HEK293 (cell line): ENCODE results near the gene KBTBD12.

ENCODE experiments used
- CTCF ChIA-PET: fragments of 350-600 bp; formaldehyde crosslinking; extraction: SDS; loops from one replicate; lab custom pipeline; 2021; ENCODE audit warnings: antibody characterized with exemption; lab: Yijun Ruan, JAX
- POLR2A ChIA-PET: fragments of 300-600 bp; formaldehyde crosslinking; extraction: SDS; loops from one replicate; lab custom pipeline; 2020; ENCODE audit warnings: antibody characterized with exemption, inconsistent platforms; lab: Yijun Ruan, JAX
- H3K27ac ChIP-seq: fragments of 200-500 bp; sonication (Bioruptor generic); 2 replicates; pipeline ENCODE4 v1.5.1; 2014; ENCODE audit warnings: low read depth, low read length, control low read depth, inconsistent platforms; ENCODE audit errors: extremely low read depth
- H3K36me3 ChIP-seq, 2 experiments: fragments of 200-500 bp in 1 of 2; sonication (Bioruptor generic) in 1 of 2; 1 replicate in 1 of 2; 2 replicates in 1 of 2; pipeline ENCODE4 v1.5.1; 2014 to 2017; ENCODE audit warnings: inconsistent platforms in 2 of 2, low read length in 2 of 2; ENCODE audit not compliant: control insufficient read depth in 2 of 2, insufficient read depth in 1 of 2
- H3K4me1 ChIP-seq: fragments of 200-500 bp; sonication (Bioruptor generic); 2 replicates; pipeline ENCODE4 v1.5.1; 2014; ENCODE audit warnings: mild to moderate bottlenecking, low read length, inconsistent platforms; ENCODE audit not compliant: control insufficient read depth, insufficient read depth
- H3K4me3 ChIP-seq: 2 replicates; pipeline ENCODE4 v1.5.1; 2011; ENCODE audit warnings: low read depth, mild to moderate bottlenecking, control low read depth, low read length, moderate library complexity
- H3K9me3 ChIP-seq: fragments of 200-500 bp; sonication (Bioruptor generic); 2 replicates; pipeline ENCODE4 v1.5.1; 2014; ENCODE audit warnings: low read depth, low read length, inconsistent platforms; ENCODE audit not compliant: control insufficient read depth, insufficient read depth
- EGR2 ChIP-seq: fragments of 450-650 bp; formaldehyde crosslinking; IDR thresholded peaks from 2 replicates; pipeline ENCODE4 v1.5.1; 2016; ENCODE audit warnings: low read depth, missing biosample characterization, missing genetic modification characterization
- FEZF1 ChIP-seq: fragments of 450-650 bp; formaldehyde crosslinking; IDR thresholded peaks from 2 replicates; pipeline ENCODE4 v1.5.1; 2016; ENCODE audit warnings: missing biosample characterization, missing genetic modification characterization
- HOXA7 ChIP-seq: sonication (generic); formaldehyde crosslinking; IDR thresholded peaks from 2 replicates; pipeline ENCODE4 v1.8.1; 2022; ENCODE audit warnings: missing genetic modification reagents, borderline replicate concordance
- HOXC10 ChIP-seq: sonication (generic); formaldehyde crosslinking; IDR thresholded peaks from 2 replicates; pipeline ENCODE4 v1.8.1; 2023; ENCODE audit warnings: mild to moderate bottlenecking, missing genetic modification reagents
- KLF1 ChIP-seq: fragments of 450-650 bp; formaldehyde crosslinking; IDR thresholded peaks from 2 replicates; pipeline ENCODE4 v1.5.1; 2016; ENCODE audit warnings: missing biosample characterization, missing genetic modification characterization
- TRIM28 ChIP-seq: IDR thresholded peaks from 2 replicates; pipeline ENCODE4 v1.6.1; 2011; ENCODE audit warnings: low read length, control low read depth, borderline replicate concordance
- ZBTB8A ChIP-seq: fragments of 450-650 bp; formaldehyde crosslinking; IDR thresholded peaks from 2 replicates; pipeline ENCODE4 v1.5.1; 2016; ENCODE audit warnings: missing biosample characterization, missing genetic modification characterization
- ZFP41 ChIP-seq: fragments of 450-650 bp; formaldehyde crosslinking; IDR thresholded peaks from 2 replicates; pipeline ENCODE4 v1.5.1; 2016; ENCODE audit warnings: missing biosample characterization, missing genetic modification characterization, borderline replicate concordance
- ZFP69B ChIP-seq: fragments of 450-650 bp; formaldehyde crosslinking; IDR thresholded peaks from 2 replicates; pipeline ENCODE4 v1.5.1; 2016; ENCODE audit warnings: missing biosample characterization, missing genetic modification characterization
- ZIC2 ChIP-seq: fragments of 450-650 bp; formaldehyde crosslinking; IDR thresholded peaks from 2 replicates; pipeline ENCODE4 v1.5.1; 2016; ENCODE audit warnings: missing biosample characterization, missing genetic modification characterization
- ZNF16 ChIP-seq: fragments of 450-650 bp; formaldehyde crosslinking; IDR thresholded peaks from 2 replicates; pipeline ENCODE4 v1.5.1; 2016; ENCODE audit warnings: low read depth, missing biosample characterization, missing genetic modification characterization
- ZNF202 ChIP-seq: fragments of 450-650 bp; formaldehyde crosslinking; IDR thresholded peaks from 2 replicates; pipeline ENCODE4 v1.5.1; 2016; ENCODE audit warnings: missing biosample characterization, missing genetic modification characterization, borderline replicate concordance
- ZNF239 ChIP-seq: fragments of 450-650 bp; formaldehyde crosslinking; IDR thresholded peaks from 2 replicates; pipeline ENCODE4 v1.5.1; 2016; ENCODE audit warnings: missing biosample characterization, missing genetic modification characterization
- ZNF324 ChIP-seq: fragments of 450-650 bp; formaldehyde crosslinking; IDR thresholded peaks from 2 replicates; pipeline ENCODE4 v1.5.1; 2016; ENCODE audit warnings: missing biosample characterization, missing genetic modification characterization
- ZNF433 ChIP-seq: fragments of 450-650 bp; formaldehyde crosslinking; IDR thresholded peaks from 2 replicates; pipeline ENCODE4 v1.5.1; 2016; ENCODE audit warnings: missing biosample characterization, missing genetic modification characterization, low read depth
- ZNF544 ChIP-seq: fragments of 450-650 bp; formaldehyde crosslinking; IDR thresholded peaks from 2 replicates; pipeline ENCODE4 v1.5.0; 2017; ENCODE audit warnings: missing biosample characterization, missing genetic modification characterization
- ZNF561 ChIP-seq: fragments of 450-650 bp; IDR thresholded peaks from 2 replicates; pipeline ENCODE4 v1.5.1; 2018; ENCODE audit warnings: missing biosample characterization, missing genetic modification characterization, borderline replicate concordance
- ZNF654 ChIP-seq: fragments of 450-650 bp; formaldehyde crosslinking; IDR thresholded peaks from 2 replicates; pipeline ENCODE4 v1.5.1; 2016; ENCODE audit warnings: low read depth, missing biosample characterization, missing genetic modification characterization
- ZNF660 ChIP-seq: fragments of 450-650 bp; IDR thresholded peaks from 2 replicates; pipeline ENCODE4 v1.5.1; 2018; ENCODE audit warnings: missing biosample characterization, mild to moderate bottlenecking, missing genetic modification characterization
- ZNF664 ChIP-seq: fragments of 450-650 bp; formaldehyde crosslinking; IDR thresholded peaks from 2 replicates; pipeline ENCODE4 v1.5.1; 2016; ENCODE audit warnings: missing biosample characterization, missing genetic modification characterization
- ZNF837 ChIP-seq: fragments of 450-650 bp; formaldehyde crosslinking; IDR thresholded peaks from 2 replicates; pipeline ENCODE4 v1.5.1; 2016; ENCODE audit warnings: missing biosample characterization, missing genetic modification characterization
- TF ChIP-seq, protein P1 (sequence below): fragments of 450-650 bp; formaldehyde crosslinking; IDR thresholded peaks from 2 replicates; pipeline ENCODE4 v1.5.1; 2016; ENCODE audit warnings: missing biosample characterization, missing genetic modification characterization, borderline replicate concordance
- TF ChIP-seq, protein P2 (sequence below): fragments of 450-650 bp; formaldehyde crosslinking; conservative IDR thresholded peaks from 2 replicates; pipeline ENCODE4 v1.5.1; 2016; ENCODE audit warnings: low read depth, missing biosample characterization, missing genetic modification characterization
- TF ChIP-seq, protein P3 (sequence below): fragments of 450-650 bp; formaldehyde crosslinking; IDR thresholded peaks from 2 replicates; pipeline ENCODE4 v1.5.1; 2016; ENCODE audit warnings: missing biosample characterization, missing genetic modification characterization
- TF ChIP-seq, protein P4 (sequence below): fragments of 450-650 bp; formaldehyde crosslinking; IDR thresholded peaks from 2 replicates; pipeline ENCODE4 v1.5.1; 2016; ENCODE audit warnings: missing biosample characterization, missing genetic modification characterization

Gene KBTBD12

DNA sequence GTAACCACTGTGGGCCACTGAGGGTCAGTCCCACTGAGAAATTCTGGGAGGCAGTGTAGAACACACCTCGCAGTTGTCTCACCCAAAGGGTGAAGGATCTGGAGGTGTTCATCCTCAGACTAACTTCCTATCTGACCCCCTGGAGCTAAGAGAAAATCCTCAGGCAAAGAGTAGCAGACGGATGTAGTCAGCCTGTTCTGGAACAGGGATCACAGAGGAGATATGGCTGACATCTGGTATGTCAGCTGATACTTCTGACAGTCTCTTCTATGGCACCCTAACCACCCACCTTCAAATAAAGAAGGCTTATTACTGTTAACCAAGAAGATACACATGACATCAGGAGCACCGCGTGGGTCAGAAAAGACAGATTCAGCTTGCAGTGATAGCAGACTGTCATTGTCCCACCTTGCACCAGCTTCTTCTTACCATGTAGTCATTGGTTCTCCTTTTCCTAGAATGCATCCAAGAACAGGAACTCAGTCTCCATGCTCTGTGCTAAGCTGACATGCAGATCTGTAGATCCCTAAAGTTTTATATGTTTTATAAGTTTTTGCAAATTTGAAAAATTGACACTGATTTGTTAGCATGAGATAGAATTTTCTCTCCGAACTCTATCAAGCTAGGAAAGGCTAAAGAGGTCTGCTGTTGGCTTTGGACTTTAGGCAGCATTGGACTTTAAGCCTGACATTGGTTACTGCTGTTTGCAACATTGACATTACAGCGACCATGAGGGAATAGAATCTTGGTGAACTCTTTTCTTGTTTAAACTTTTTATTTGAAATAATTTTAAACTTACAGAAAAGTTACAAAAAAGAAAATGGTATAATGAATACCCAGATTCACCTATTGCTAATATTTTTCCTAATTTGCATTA lies 60.4 kb downstream of the KBTBD12 start (continued):
- TF ChIP-seq, protein P1, sequence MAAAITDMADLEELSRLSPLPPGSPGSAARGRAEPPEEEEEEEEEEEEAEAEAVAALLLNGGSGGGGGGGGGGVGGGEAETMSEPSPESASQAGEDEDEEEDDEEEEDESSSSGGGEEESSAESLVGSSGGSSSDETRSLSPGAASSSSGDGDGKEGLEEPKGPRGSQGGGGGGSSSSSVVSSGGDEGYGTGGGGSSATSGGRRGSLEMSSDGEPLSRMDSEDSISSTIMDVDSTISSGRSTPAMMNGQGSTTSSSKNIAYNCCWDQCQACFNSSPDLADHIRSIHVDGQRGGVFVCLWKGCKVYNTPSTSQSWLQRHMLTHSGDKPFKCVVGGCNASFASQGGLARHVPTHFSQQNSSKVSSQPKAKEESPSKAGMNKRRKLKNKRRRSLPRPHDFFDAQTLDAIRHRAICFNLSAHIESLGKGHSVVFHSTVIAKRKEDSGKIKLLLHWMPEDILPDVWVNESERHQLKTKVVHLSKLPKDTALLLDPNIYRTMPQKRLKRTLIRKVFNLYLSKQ (tag by site-specific recombination), result no peak

DNA sequence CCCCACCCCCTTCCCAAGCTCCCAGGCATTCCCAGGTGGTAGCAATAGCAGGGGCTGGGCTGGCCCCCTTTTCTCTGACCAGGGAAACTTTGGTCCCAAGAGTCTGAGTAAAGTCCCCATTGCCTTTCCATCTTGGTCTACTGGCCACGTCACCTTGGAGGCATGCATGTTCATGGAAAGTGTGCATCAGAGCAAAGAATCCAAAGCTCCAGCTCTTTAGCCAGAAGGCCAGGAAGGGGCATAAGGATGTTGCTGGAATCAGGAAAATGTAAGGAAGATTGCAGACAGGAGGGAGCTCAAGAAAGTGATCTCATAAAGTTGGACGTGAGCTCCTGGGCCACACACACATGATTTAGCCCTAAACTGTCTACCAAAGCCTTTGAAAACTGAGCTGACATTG lies 63.6 kb downstream of the KBTBD12 start:
- no peak overlapping the region for H3K4me3 ChIP-seq
- no peaks in the 10 kb centered on the region for H3K36me3 ChIP-seq
- POLR2A ChIA-PET, result no interaction called here
- no peaks in the 10 kb centered on the region for H3K4me1 ChIP-seq
- TF ChIP-seq, protein P2, sequence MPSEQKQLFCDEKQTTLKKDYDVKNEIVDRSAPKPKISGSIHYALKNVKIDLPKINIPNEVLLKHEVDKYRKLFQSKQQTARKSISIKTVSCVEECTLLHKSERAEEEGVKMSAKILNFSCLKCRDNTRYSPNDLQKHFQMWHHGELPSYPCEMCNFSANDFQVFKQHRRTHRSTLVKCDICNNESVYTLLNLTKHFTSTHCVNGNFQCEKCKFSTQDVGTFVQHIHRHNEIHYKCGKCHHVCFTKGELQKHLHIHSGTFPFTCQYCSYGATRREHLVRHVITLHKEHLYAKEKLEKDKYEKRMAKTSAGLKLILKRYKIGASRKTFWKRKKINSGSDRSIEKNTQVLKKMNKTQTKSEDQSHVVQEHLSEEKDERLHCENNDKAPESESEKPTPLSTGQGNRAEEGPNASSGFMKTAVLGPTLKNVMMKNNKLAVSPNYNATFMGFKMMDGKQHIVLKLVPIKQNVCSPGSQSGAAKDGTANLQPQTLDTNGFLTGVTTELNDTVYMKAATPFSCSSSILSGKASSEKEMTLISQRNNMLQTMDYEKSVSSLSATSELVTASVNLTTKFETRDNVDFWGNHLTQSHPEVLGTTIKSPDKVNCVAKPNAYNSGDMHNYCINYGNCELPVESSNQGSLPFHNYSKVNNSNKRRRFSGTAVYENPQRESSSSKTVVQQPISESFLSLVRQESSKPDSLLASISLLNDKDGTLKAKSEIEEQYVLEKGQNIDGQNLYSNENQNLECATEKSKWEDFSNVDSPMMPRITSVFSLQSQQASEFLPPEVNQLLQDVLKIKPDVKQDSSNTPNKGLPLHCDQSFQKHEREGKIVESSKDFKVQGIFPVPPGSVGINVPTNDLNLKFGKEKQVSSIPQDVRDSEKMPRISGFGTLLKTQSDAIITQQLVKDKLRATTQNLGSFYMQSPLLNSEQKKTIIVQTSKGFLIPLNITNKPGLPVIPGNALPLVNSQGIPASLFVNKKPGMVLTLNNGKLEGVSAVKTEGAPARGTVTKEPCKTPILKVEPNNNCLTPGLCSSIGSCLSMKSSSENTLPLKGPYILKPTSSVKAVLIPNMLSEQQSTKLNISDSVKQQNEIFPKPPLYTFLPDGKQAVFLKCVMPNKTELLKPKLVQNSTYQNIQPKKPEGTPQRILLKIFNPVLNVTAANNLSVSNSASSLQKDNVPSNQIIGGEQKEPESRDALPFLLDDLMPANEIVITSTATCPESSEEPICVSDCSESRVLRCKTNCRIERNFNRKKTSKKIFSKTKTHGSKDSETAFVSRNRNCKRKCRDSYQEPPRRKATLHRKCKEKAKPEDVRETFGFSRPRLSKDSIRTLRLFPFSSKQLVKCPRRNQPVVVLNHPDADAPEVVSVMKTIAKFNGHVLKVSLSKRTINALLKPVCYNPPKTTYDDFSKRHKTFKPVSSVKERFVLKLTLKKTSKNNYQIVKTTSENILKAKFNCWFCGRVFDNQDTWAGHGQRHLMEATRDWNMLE (tag by site-specific recombination), result no peak
- TF ChIP-seq ZNF544 (tag by site-specific recombination) (no peak), ZNF654 (tag by site-specific recombination) (no peak), ZNF324 (tag by site-specific recombination) (no peak), ZBTB8A (no peak), HOXC10 (no peak), ZNF561 (no peak), ZNF16 (no peak), HOXA7 (CRISPR knock-in tag) (no peak), ZFP69B (tag by site-specific recombination) (no peak), ZNF239 (no peak), ZIC2 (tag by site-specific recombination) (no peak)
- TF ChIP-seq, all 188 proteins: peak for 0
- H3K9me3 ChIP-seq, result no peaks in the 10 kb centered on the region
- no peak overlapping the region for H3K27ac ChIP-seq
- CTCF ChIA-PET, result interaction anchor here (0.6 to 0.7 kb wide), 2 partner anchors 326 to 426 kb away, joined by 4 to 6 read pairs; no protein-coding TSS in a partner anchor

DNA sequence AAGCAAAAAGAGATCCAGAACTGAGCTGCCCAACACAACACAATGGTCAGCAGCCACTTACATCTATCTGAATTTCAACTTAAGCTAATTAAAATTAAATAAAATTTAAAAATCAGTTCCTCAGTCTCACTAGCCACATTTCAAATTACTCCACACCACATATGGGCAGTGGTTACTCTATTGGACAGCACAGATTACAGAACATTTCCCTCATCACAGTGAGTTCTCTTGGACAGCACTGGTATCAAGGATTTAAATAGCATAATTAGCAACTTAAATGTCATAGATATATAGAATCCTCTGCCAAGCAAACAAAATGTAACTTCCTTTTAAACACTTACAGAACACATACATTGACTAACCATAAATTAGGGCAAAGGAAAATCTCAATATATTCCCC lies 64.4 kb downstream of the KBTBD12 start:
- Histone ChIP-seq H3K9me3 (no peaks in the 10 kb centered on the region), H3K4me3 (no peak overlapping the region), H3K27ac (no peak overlapping the region), H3K4me1 (no peaks in the 10 kb centered on the region), H3K36me3 (no peaks in the 10 kb centered on the region)
- CTCF ChIA-PET, result no interaction called here
- POLR2A ChIA-PET, result no interaction called here
- TF ChIP-seq ZNF202 (tag by site-specific recombination), result no peak
- no peak for TF ChIP-seq TRIM28
- TF ChIP-seq ZNF433, result no peak
- TF ChIP-seq, protein P3, sequence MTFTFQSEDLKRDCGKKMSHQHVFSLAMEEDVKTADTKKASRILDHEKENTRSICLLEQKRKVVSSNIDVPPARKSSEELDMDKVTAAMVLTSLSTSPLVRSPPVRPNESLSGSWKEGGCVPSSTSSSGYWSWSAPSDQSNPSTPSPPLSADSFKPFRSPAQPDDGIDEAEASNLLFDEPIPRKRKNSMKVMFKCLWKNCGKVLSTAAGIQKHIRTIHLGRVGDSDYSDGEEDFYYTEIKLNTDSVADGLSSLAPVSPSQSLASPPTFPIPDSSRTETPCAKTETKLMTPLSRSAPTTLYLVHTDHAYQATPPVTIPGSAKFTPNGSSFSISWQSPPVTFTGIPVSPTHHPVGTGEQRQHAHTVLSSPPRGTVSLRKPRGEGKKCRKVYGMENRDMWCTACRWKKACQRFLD (tag by site-specific recombination), result no peak
- TF ChIP-seq ZNF660, result no peak
- no peak for TF ChIP-seq KLF1 (tag by site-specific recombination)
- no peak for TF ChIP-seq EGR2 (tag by site-specific recombination)
- no peak for TF ChIP-seq ZNF664 (tag by site-specific recombination)
- no peak for TF ChIP-seq FEZF1
- TF ChIP-seq, protein P4, sequence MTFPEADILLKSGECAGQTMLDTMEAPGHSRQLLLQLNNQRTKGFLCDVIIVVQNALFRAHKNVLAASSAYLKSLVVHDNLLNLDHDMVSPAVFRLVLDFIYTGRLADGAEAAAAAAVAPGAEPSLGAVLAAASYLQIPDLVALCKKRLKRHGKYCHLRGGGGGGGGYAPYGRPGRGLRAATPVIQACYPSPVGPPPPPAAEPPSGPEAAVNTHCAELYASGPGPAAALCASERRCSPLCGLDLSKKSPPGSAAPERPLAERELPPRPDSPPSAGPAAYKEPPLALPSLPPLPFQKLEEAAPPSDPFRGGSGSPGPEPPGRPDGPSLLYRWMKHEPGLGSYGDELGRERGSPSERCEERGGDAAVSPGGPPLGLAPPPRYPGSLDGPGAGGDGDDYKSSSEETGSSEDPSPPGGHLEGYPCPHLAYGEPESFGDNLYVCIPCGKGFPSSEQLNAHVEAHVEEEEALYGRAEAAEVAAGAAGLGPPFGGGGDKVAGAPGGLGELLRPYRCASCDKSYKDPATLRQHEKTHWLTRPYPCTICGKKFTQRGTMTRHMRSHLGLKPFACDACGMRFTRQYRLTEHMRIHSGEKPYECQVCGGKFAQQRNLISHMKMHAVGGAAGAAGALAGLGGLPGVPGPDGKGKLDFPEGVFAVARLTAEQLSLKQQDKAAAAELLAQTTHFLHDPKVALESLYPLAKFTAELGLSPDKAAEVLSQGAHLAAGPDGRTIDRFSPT (tag by site-specific recombination), result no peak
- TF ChIP-seq ZNF837 (tag by site-specific recombination), result no peak
- TF ChIP-seq ZFP41 (tag by site-specific recombination), result no peak
